Colonic mucosa (tissue), 4 donors: ENCODE results near the gene ACSF3. TPM values are rescaled to one million over a fixed set of nuclear protein-coding genes. Genes with fewer than 3 reads are reported as not detected.

Experiments used
- DNase-seq: peaks from one replicate; pipeline ENCODE4 v3.0.0-alpha.2; 2020
- H3K27ac ChIP-seq: fragments of 200-600 bp; one replicate; pipeline ENCODE4 v1.8.0; 2021
- H3K27me3 ChIP-seq: fragments of 200-600 bp; one replicate; pipeline ENCODE4 v1.8.0; 2021
- H3K36me3 ChIP-seq: fragments of 200-600 bp; one replicate; pipeline ENCODE4 v1.8.0; 2021
- H3K4me1 ChIP-seq: fragments of 200-600 bp; one replicate; pipeline ENCODE4 v1.8.0; 2021; ENCODE audit warnings: mild to moderate bottlenecking
- H3K4me3 ChIP-seq: fragments of 200-600 bp; one replicate; pipeline ENCODE4 v1.8.0; 2021
- H3K9ac ChIP-seq, 2 donors: one replicate each; pipeline ENCODE4 v1.7.0; 2013; ENCODE audit warnings: control low read depth in 2 of 2, low read depth in 2 of 2, low read length in 2 of 2
- H3K9me3 ChIP-seq: fragments of 200-600 bp; one replicate; pipeline ENCODE4 v1.8.0; 2021
- CTCF ChIP-seq: fragments of 200-600 bp; IDR thresholded peaks from one replicate; pipeline ENCODE4 v1.8.0; 2022; ENCODE audit warnings: antibody characterized with exemption, mild to moderate bottlenecking
- intact Hi-C: fragments of 100-400 bp; cut with DNase I; formaldehyde crosslinking; loops from one replicate; pipeline ENCODE4 v1.14.1; 2022
- total RNA-seq, 2 donors: library from RNA; stranded (reverse); fragmentation: NEBNext Ultra II Directional in 1 of 2; extraction: Animal tissue kit (Norgen Biotek cat#: 25700) in 1 of 2; gene quantifications; one replicate each; pipeline ENCODE4 v1.2.1, GENCODE V29; 2021
- donor health status: healthy.
- donor health status: DM: no; HTN: no; CAD: no.
- donor health status: DM: no; HTN: no; CAD: no.

The ACSF3 gene
- total RNA-seq, 2 donors from 2014 or later = 60.2 TPM

GRCh38 chr16:89146211-89147005 is 52.8 kb downstream of the ACSF3 start:
- Histone ChIP-seq H3K9me3 (no peaks in the 10 kb centered on the region), H3K4me3 (no peak overlapping the region), H3K27me3 (no peaks in the 10 kb centered on the region), H3K4me1 (no peaks in the 10 kb centered on the region), H3K9ac (no peak overlapping the region), H3K27ac (no peak overlapping the region), H3K36me3 (peaks cover 4% of the 10 kb centered on the region)
- no peak for DNase-seq
- intact Hi-C loops = no loop called here
- TF ChIP-seq CTCF = no peak

GRCh38 chr16:89147085-89147817 is 53.6 kb downstream of the ACSF3 start:
- TF ChIP-seq CTCF = no peak
- Histone ChIP-seq H3K27me3 (no peaks in the 10 kb centered on the region), H3K4me1 (no peaks in the 10 kb centered on the region), H3K36me3 (peaks cover 4% of the 10 kb centered on the region), H3K9me3 (no peaks in the 10 kb centered on the region), H3K4me3 (no peak overlapping the region), H3K27ac (no peak overlapping the region), H3K9ac (no peak overlapping the region)
- no peak for DNase-seq
- intact Hi-C loops = no loop called here

GRCh38 chr16:89149386-89149785 is 55.7 kb downstream of the ACSF3 start:
- Histone ChIP-seq H3K27ac (no peak overlapping the region), H3K4me3 (no peak overlapping the region), H3K9ac (no peak overlapping the region), H3K4me1 (no peaks in the 10 kb centered on the region), H3K27me3 (no peaks in the 10 kb centered on the region), H3K9me3 (no peaks in the 10 kb centered on the region), H3K36me3 (peaks cover 4% of the 10 kb centered on the region)
- TF ChIP-seq CTCF = no peak
- intact Hi-C loops = no loop called here
- no peak for DNase-seq

- Histone ChIP-seq H3K4me1 (no peaks in the 10 kb centered on the region), H3K9ac (no peak overlapping the region), H3K4me3 (no peak overlapping the region), H3K27ac (no peak overlapping the region), H3K36me3 (peaks cover 4% of the 10 kb centered on the region), H3K27me3 (no peaks in the 10 kb centered on the region), H3K9me3 (no peaks in the 10 kb centered on the region)
- DNase-seq = no peak
- intact Hi-C loops = no loop called here
- TF ChIP-seq CTCF = no peak
Observed at GRCh38 chr16:89150090-89150835, 56.6 kb downstream of the ACSF3 start.

GRCh38 chr16:89150981-89151380 is 57.3 kb downstream of the ACSF3 start:
- Histone ChIP-seq H3K27me3 (no peaks in the 10 kb centered on the region), H3K4me1 (no peaks in the 10 kb centered on the region), H3K9ac (no peak overlapping the region), H3K9me3 (no peaks in the 10 kb centered on the region), H3K36me3 (no peaks in the 10 kb centered on the region), H3K27ac (no peak overlapping the region), H3K4me3 (no peak overlapping the region)
- DNase-seq = no peak
- no peak for TF ChIP-seq CTCF
- intact Hi-C loops = no loop called here
